ENCODE measurements around the gene UHMK1.
"Not testable (repeated sequence)": the region's sequence is repeated elsewhere in the genome, so short reads cannot be mapped to it uniquely, and the experiment has no call there.

UHMK1 gene

DNA sequence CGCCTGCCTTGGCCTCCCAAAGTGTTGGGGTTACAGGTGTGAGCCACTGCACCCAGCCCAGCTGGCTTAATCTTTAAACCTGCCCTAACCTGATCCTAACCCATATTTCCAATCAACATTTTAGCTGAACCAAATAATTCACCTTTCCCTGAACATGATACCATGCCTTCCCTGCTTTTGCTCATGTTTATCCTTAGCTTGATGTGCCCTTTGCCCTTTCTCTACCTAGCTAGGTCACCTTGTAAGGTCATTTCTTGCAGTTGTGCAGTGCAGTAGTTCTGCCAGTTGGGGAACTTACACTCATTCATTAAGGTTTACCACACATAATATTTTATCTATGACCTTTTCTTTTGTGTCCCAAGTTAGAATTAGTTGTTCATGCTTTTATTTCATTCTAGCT lies 69.3 kb downstream of the UHMK1 start:
- no peak for DNase-seq

DNA sequence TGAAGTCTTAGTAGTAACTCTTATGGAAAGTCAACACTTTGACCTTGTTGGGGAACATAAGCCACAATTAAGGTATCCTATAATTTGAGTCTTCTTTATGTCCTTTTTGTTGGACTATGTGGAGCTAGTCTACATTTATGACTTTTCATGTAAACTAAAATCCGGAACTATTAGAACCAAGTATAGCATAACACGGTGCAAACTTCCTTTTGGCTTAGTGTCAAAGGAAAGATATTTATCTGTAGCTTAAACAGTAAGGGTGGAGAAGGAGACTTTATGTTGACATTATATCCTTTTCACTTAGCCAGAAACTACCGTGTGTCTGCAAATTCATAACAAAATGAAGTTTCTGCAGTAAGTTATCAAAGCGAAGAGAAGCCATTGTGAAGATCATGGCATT lies 71.2 kb downstream of the UHMK1 start:
- DNase-seq: peak in 2 of 4 experiments; percentile 2 to 18

DNA sequence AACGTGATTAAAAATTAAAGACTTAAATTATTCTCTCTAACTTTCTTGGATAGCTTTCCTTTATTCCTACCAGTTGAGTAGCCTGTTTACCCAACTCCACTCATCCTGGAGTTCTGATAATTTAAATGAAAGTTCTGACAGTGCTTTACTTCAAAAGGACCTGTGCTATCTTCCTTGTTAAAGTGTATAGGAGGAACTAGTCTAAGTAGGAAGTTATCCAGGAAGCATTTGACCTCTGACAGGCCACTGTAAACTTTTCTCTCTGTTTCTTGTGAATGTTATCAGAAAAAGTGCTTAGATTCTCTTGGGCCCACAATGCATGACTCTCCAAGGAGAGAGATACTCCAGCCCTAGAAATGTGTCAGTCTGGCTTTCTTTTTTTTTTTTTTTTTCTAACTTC lies 73.1 kb downstream of the UHMK1 start:
- DNase-seq: peak in 3 of 4 experiments; percentile 9 to 38 (median 18)

DNA sequence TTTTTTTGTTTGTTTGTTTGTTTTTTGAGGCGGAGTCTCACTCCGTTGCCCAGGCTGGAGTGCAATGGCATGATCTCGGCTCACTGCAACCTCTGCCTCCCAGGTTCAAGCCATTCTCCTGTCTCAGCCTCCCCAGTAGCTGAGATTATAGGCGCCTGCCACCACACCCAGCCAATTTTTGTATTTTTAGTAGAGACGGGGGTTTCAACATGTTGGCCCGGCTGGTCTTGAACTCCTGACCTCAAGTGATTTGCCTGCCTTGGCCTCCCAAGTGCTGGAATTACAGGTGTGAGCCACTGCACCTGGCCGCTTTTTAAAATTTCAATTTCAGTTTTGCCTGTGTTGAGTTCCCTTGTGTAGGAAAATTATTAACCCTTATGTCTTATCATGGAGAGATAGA lies 73.5 kb downstream of the UHMK1 start:
- not testable (repeated sequence) for DNase-seq

DNA sequence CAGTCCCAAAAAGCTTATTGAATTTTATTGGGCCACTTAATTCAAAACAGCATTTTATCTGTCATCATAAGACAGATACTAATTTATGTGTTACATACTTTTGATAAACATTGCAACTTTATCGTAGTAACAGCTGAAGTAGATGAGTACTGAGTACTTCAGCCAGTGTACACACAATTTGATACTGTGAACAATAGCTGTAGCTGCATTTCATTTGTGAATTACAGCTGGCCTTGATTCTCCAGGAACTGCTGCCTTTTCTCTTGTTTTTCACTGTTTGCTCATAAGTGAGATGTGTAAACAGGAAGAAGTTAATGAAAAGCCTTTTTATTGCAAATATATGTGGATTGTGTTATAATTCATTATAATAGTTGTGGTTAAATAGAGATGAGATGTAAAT lies 74.1 kb downstream of the UHMK1 start:
- DNase-seq: no peak

DNA sequence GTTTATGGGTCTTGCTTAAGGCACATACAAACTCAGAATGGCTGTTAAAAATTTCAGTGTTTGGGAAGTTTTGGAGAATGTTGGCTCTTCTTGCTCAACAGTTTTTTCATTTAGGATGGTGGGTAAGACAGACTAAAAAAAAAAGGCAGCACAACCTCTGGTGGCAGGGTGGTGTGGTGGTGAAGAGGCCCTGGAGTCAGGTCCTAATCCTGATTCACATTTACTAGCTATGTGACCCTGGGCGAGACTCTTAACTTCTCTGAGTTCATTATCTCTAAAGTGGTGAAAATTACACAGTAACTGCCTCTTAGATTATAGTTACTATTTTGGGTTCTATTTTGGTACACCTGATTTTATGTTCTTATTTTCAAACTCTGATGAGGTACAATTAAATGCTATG lies 75.5 kb downstream of the UHMK1 start:
- no peak for DNase-seq

DNA sequence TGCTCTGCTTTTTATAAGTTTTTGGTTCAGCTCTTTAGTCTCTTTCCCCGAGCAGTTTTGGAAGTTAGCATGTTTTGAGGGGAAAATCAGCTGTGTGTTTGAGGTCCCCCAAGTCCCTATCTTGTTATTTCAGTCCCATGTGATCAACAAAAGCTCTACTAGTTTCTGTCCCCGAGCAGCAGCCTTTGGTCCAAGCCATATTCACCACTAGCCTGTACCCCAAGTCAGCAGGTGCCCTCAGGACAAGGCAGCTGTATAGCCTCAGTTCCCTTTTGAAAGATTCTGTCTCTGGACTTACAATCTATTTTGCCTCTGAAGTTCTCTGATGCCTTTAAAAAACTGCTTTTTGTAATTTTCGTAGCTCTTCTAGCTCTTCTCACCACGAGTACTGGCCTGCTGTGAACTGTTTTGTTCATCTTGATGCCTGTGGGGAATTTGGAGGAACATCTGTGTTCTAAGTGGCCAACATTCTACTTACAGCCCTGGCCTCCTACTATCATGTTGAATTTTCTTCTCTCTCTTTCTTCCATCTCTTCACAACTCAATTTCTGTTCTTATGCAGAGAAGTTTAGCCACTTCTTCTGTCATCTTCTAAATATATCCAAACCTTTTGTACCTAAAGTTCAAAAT lies 80.6 kb downstream of the UHMK1 start:
- no peak for DNase-seq

DNA sequence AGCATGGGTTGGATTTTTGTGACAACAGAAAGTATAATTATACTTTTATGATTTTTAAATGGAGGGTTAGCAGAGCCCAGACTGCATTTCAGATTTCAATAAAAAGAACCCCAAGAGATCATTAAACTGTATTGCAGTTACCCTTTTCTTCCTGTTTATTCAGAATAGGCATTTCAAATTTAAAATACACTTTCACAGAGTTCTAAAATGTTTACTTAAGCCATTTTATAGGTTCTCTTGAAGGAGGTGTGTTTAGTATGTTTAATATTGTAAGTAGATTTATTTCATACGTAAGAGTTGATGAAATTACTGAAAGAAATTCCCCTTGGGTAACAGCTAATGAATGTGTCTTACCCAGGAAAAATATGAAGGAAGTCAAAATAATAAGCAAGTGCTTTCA lies 81.3 kb downstream of the UHMK1 start:
- no peak for DNase-seq
